D341Med (cell line): ENCODE data around the gene DERL3.

ENCODE experiments used
- DNase-seq: peaks from one replicate; pipeline ENCODE4 v3.0.0; 2012; ENCODE audit warnings: low spot score

DERL3 gene

GRCh38 chr22:23831261-23831660 is 7.5 kb downstream of the DERL3 start:
- no peak for DNase-seq

DNA sequence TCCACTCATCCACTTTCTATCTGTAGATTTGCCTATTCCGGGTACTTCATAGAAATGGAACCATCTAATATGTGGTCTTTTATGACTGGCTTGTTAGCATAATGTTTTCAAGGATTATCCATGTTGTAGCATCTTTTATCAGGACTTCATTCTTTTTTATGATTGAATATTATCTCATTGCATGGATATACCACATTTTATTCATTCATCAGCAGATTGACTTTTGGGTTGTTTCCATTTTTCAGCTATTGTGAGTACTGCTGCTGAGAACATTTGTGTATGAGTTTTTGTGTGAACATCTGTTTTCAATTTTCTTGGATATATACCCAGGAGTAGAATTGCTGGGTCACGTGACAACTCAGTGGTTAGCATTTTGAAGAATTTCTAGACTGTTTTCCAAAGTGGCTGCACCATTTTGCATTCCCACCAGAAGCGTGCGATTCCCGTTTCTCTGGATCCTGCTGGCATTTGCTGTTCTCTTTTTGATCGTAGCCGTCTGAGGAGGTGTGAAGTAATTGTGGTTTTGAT is 8.9 kb downstream of the DERL3 start:
- DNase-seq: no peak

GRCh38 chr22:23828800-23829680 is 9.8 kb downstream of the DERL3 start:
- peak; percentile 16 for DNase-seq

- no peak for DNase-seq
Observed at GRCh38 chr22:23827351-23827995, 11.3 kb downstream of the DERL3 start.

DNA sequence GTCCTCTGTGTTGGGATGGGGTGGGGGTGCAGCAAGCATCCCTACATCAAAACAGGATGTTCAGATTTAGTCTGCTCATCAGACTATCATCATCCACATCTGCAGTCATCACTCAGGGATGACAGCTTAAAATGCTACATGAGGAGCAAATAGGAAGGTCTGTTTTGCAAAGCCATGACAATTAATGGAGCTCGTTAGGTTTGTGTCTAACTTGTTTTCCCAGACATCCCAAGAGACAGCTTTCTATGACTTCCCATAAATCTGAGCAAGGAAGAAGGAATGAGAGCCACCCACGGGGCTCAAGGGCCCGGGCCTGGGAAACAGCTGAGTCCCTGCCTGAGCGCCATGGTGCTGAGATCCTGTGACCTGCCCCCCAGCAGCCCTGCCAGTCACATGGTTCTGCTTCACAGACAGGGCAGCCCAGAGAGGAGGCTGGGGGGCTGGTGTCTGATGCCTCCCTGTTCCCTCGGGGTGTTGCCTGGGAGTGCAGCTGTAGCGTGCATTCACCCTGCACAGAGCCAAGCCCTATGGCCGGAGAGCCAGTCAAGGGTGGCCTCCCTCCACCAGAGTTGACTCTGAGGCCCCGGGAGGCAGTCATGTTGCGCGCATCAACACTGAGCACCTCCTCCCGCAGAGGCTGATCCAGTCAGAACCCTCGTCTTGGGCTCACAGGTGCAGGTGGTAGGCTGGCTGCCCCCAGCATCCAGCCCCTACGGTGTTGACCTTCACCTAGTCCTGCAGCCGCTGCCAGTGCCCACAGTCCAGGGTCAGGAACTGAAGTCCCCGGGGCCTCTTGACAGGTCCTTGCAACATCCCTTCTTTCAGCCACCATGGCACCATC is 12.1 kb downstream of the DERL3 start:
- no peak for DNase-seq

GRCh38 chr22:23825246-23825905 is 13.4 kb downstream of the DERL3 start:
- no peak for DNase-seq

GRCh38 chr22:23824476-23825245 is 14.1 kb downstream of the DERL3 start:
- DNase-seq: no peak

GRCh38 chr22:23823331-23823791 is 15.4 kb downstream of the DERL3 start:
- no peak for DNase-seq

- no peak for DNase-seq
Observed at GRCh38 chr22:23822101-23822671, 16.6 kb downstream of the DERL3 start.

DNA sequence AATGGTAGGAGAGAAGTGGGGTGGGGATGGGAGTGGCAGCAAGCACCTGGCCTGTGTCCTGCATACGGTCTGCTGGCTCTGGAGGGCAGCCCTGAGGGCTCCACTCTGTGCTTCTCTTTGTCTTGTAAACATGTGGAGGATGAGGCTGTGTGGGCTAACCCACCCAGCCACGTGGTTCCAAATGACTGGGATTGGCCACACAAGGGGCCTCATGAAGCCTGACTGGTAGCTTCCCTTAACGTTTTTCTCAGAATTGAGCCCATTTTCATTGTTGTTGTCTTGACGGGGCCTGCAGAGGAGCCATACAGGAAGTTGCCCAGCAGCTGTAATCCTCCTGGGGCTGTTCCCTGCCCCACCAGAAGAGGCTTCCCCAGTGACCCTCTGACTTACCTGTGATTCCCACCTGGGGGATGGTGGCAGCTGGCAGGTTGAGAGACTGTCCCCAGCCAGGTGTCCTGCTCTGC is 18.0 kb downstream of the DERL3 start:
- no peak for DNase-seq

GRCh38 chr22:23818541-23818940 is 20.3 kb downstream of the DERL3 start:
- no peak for DNase-seq

- no peak for DNase-seq
Observed at GRCh38 chr22:23817146-23817545, 21.7 kb downstream of the DERL3 start.

DNA sequence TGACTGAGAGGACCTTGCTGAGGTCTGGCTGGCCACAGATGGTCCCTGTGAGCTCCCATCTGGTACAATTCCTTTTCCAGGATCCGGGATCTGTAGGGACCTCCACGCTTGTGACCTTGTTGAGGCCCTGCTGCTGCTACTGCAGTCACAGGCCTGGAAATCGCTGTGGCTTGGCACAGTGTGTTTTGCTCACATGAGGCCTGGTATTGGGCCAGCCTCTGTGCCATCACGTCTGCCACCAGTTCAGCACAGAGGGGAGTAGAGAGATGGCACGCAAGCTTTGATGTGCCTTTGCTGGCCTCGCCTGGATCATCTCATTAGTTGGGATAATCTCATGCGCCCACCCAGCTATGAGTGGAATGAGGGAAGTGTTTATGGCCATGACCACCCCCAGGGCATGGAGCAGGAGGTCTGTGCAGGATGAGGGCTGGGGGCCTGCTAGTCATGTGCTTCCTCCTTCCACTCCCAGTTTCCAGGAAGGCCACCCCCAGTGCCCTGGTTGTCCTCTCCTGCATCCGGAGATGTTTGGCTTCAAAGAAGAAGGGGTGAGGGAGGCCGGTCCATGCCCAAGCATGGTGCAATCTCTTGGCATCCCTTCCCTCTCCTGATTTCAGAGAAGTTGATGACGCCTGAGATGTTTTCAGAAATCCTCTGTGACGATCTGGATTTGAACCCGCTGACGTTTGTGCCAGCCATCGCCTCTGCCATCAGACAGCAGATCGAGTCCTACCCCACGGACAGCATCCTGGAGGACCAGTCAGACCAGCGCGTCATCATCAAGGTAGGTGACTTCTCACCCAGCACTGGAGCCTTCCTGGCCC is 22.4 kb downstream of the DERL3 start:
- no peak for DNase-seq

- DNase-seq: no peak
Observed at GRCh38 chr22:23815541-23816155, 23.2 kb downstream of the DERL3 start.

- no peak for DNase-seq
Observed at GRCh38 chr22:23812378-23812777, 26.4 kb downstream of the DERL3 start.

GRCh38 chr22:23806837-23807236 is 32.0 kb downstream of the DERL3 start:
- no peak for DNase-seq

GRCh38 chr22:23804781-23805291 is 34.0 kb downstream of the DERL3 start:
- no peak for DNase-seq

- no peak for DNase-seq
Observed at GRCh38 chr22:23803001-23803819, 35.6 kb downstream of the DERL3 start.
